Measurements from ENCODE around the gene NR2C2AP. TPM values are rescaled to one million over a fixed set of nuclear protein-coding genes. Genes with fewer than 3 reads are reported as not detected.

The NR2C2AP gene
- total and polyA plus RNA-seq, 2 of the 13 experiments (the other 11 are each of a cell fraction or from before 2014, with no cell fraction given): 12.2 to 26.8 TPM

DNA sequence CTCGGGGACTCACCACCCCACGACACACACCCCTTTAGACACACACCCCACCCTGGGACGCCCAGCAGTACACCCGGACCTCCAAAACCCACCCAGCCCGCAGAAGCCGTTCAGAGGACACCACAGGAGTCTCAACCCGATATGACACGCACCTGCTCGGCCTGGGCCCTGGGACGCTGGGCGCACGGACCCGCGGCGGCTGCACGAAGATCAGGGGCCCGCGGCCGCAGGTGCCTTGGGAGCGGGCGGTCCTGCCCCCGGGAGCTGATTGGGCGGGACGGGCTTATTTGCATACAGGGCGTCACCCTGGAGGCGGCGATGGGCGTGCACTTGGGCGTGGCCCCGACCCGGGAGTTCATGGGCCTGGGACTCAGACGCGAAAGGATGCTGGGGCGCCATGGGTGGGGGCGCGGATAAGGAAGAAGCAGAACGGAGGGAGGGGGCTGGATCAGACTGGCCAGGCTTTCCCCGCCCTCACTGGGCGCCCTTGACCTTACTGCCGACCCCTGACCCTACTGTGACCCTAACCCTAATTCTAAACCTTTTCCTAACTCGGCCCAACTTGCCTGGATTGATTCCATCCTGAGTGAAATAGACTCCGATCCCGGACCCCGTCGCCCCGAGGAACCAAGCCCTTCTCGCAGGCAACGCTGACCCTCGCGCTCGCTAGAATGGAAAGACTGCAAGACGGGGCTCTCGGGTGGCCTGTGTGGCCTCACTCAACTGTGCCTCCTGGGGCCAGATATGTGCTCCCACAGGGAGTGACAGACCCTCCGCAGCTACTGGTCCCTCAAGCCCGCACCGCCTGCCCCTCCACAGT lies 33.0 kb downstream of the NR2C2AP start, which contains the start of gene MEF2B (continued):
- TF ChIP-seq, protein P1, sequence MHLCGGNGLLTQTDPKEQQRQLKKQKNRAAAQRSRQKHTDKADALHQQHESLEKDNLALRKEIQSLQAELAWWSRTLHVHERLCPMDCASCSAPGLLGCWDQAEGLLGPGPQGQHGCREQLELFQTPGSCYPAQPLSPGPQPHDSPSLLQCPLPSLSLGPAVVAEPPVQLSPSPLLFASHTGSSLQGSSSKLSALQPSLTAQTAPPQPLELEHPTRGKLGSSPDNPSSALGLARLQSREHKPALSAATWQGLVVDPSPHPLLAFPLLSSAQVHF (CRISPR knock-in tag; IDR thresholded peaks at IDR 0.05): no peak
- no peak for TF ChIP-seq GABPA (IDR thresholded peaks at IDR 0.05; ENCODE audit: low read depth, low read length)
- TF ChIP-seq GABPA (CRISPR knock-in tag; IDR thresholded peaks at IDR 0.05; ENCODE audit: low read depth): no peak
- TF ChIP-seq RBM39 (IDR thresholded peaks at IDR 0.05; ENCODE audit: low read depth, low read length, poor library complexity, severe bottlenecking): no peak
- peak; percentile 32 for TF ChIP-seq ZNF781 (CRISPR knock-in tag; IDR thresholded peaks at IDR 0.05; ENCODE audit: borderline replicate concordance, not compliant biosample characterization)
- no peak for TF ChIP-seq HES4 (CRISPR knock-in tag; IDR thresholded peaks at IDR 0.05; ENCODE audit: borderline replicate concordance)
- TF ChIP-seq ZSCAN30 (CRISPR knock-in tag; IDR thresholded peaks at IDR 0.05): no peak
- TF ChIP-seq ZNF350 (CRISPR knock-in tag; IDR thresholded peaks at IDR 0.05; ENCODE audit: borderline replicate concordance, low read depth): peak; percentile 45; the same call in 1 of the 2 replicates
- TF ChIP-seq ZNF12 (CRISPR knock-in tag; IDR thresholded peaks at IDR 0.05): no peak
- TF ChIP-seq, protein P2, sequence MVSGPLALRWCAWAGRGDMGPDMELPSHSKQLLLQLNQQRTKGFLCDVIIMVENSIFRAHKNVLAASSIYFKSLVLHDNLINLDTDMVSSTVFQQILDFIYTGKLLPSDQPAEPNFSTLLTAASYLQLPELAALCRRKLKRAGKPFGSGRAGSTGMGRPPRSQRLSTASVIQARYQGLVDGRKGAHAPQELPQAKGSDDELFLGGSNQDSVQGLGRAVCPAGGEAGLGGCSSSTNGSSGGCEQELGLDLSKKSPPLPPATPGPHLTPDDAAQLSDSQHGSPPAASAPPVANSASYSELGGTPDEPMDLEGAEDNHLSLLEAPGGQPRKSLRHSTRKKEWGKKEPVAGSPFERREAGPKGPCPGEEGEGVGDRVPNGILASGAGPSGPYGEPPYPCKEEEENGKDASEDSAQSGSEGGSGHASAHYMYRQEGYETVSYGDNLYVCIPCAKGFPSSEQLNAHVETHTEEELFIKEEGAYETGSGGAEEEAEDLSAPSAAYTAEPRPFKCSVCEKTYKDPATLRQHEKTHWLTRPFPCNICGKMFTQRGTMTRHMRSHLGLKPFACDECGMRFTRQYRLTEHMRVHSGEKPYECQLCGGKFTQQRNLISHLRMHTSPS (CRISPR knock-in tag; IDR thresholded peaks at IDR 0.05; ENCODE audit: low read depth): no peak
- no peak for TF ChIP-seq IKZF4 (CRISPR knock-in tag; IDR thresholded peaks at IDR 0.05; ENCODE audit: borderline replicate concordance, low read depth, not compliant biosample characterization)
- TF ChIP-seq, protein P3, sequence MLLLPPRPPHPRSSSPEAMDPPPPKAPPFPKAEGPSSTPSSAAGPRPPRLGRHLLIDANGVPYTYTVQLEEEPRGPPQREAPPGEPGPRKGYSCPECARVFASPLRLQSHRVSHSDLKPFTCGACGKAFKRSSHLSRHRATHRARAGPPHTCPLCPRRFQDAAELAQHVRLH (CRISPR knock-in tag; IDR thresholded peaks at IDR 0.05; ENCODE audit: borderline replicate concordance, low read depth): no peak
- TF ChIP-seq, protein P4, sequence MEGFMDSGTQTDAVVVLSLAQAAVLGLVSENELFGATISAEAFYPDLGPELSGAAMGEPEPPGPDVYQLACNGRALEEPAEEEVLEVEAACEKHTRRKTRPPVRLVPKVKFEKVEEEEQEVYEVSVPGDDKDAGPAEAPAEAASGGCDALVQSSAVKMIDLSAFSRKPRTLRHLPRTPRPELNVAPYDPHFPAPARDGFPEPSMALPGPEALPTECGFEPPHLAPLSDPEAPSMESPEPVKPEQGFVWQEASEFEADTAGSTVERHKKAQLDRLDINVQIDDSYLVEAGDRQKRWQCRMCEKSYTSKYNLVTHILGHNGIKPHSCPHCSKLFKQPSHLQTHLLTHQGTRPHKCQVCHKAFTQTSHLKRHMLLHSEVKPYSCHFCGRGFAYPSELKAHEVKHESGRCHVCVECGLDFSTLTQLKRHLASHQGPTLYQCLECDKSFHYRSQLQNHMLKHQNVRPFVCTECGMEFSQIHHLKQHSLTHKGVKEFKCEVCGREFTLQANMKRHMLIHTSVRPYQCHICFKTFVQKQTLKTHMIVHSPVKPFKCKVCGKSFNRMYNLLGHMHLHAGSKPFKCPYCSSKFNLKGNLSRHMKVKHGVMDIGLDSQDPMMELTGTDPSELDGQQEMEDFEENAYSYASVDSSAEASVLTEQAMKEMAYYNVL (CRISPR knock-in tag; IDR thresholded peaks at IDR 0.05; ENCODE audit: borderline replicate concordance): no peak
- TF ChIP-seq, protein P5, sequence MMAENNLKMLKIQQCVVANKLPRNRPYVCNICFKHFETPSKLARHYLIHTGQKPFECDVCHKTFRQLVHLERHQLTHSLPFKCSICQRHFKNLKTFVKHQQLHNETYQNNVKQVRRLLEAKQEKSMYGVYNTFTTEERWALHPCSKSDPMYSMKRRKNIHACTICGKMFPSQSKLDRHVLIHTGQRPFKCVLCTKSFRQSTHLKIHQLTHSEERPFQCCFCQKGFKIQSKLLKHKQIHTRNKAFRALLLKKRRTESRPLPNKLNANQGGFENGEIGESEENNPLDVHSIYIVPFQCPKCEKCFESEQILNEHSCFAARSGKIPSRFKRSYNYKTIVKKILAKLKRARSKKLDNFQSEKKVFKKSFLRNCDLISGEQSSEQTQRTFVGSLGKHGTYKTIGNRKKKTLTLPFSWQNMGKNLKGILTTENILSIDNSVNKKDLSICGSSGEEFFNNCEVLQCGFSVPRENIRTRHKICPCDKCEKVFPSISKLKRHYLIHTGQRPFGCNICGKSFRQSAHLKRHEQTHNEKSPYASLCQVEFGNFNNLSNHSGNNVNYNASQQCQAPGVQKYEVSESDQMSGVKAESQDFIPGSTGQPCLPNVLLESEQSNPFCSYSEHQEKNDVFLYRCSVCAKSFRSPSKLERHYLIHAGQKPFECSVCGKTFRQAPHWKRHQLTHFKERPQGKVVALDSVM (CRISPR knock-in tag; IDR thresholded peaks at IDR 0.05): no peak
- TF ChIP-seq, protein P6, sequence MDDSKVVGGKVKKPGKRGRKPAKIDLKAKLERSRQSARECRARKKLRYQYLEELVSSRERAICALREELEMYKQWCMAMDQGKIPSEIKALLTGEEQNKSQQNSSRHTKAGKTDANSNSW (CRISPR knock-in tag; IDR thresholded peaks at IDR 0.05; ENCODE audit: borderline replicate concordance): no peak
- no peak for TF ChIP-seq TP53 (CRISPR knock-in tag; conservative IDR thresholded peaks at IDR 0.05)
- TF ChIP-seq THAP11 (CRISPR knock-in tag; IDR thresholded peaks at IDR 0.05): no peak
- TF ChIP-seq ZNF766 (CRISPR knock-in tag; IDR thresholded peaks at IDR 0.05; ENCODE audit: borderline replicate concordance): no peak
- peak; percentile 50 for TF ChIP-seq TAF1 (CRISPR knock-in tag; IDR thresholded peaks at IDR 0.05)
- no peak for TF ChIP-seq ZNF274 (CRISPR knock-in tag; IDR thresholded peaks at IDR 0.05)
- TF ChIP-seq TEAD2 (CRISPR knock-in tag; IDR thresholded peaks at IDR 0.05): no peak
- TF ChIP-seq ZSCAN25 (CRISPR knock-in tag; IDR thresholded peaks at IDR 0.05): no peak
- TF ChIP-seq HOXA3 (CRISPR knock-in tag; IDR thresholded peaks at IDR 0.05): peak; percentile 42; the same call in 1 of the 2 replicates

Data from HepG2 (cell line).